ENCODE measurements around the gene MRPL24.
A peak's percentile ranks its signal among the peaks of the same experiment; 100 is the strongest.

Gene MRPL24

GRCh38 chr1:156738407-156738806, 2.5 kb downstream of the MRPL24 start:
- DNase-seq (ENCODE audit: extremely low spot score): no peak
- TF ChIP-seq SUZ12 (IDR thresholded peaks at IDR 0.05) (no peak), PKNOX1 (IDR thresholded peaks at IDR 0.05) (no peak), FOXM1 (IDR thresholded peaks at IDR 0.05; ENCODE audit: borderline replicate concordance) (no peak), LEF1 (IDR thresholded peaks at IDR 0.05; ENCODE audit: borderline replicate concordance) (no peak), BHLHE40 (IDR thresholded peaks at IDR 0.05; ENCODE audit: borderline replicate concordance) (no peak), TARDBP (IDR thresholded peaks at IDR 0.05) (no peak)
- POLR2A ChIA-PET: interaction anchor here (3.5 to 3.9 kb wide), 2 partner anchors 9 to 29 kb away, joined by 103 to 123 read pairs; partner anchors contain the start of genes ISG20L2, METTL25B and PRCC
- CTCF ChIA-PET: interaction anchor here (0.8 to 1.1 kb wide), 3 partner anchors 12 to 122 kb away, joined by 3 to 4 read pairs (median 4); no protein-coding TSS in a partner anchor

GRCh38 chr1:156733989-156734584, 6.8 kb downstream of the MRPL24 start:
- POLR2A ChIA-PET: interaction anchor here (1.0 kb wide), 2 partner anchors 45 to 69 kb away, joined by 3 to 4 read pairs; no protein-coding TSS in a partner anchor
- DNase-seq (ENCODE audit: extremely low spot score): no peak

GRCh38 chr1:156728599-156729462, 12.1 kb downstream of the MRPL24 start, which contains the start of gene ISG20L2:
TSS of gene ISG20L2 (minus strand) at chr1:156728766. CDS start at chr1:156727652, 1,114 bp downstream.
- POLR2A ChIA-PET: interaction anchor here (0.6 to 7.4 kb wide), 54 partner anchors 8 to 228 kb away, joined by 3 to 137 read pairs (median 5); partner anchors contain the start of genes CRABP2, HAPLN2, HDGF and INSRR
- CTCF ChIA-PET: interaction anchor here (0.9 to 5.2 kb wide), 7 partner anchors 9 to 132 kb away, joined by 3 to 335 read pairs (median 5); partner anchors contain the start of genes CRABP2, INSRR and NTRK1
- peak; percentile 94 for DNase-seq (ENCODE audit: extremely low spot score)
- TF ChIP-seq BHLHE40 (IDR thresholded peaks at IDR 0.05; ENCODE audit: borderline replicate concordance) (no peak), FOXA1 (IDR thresholded peaks at IDR 0.05) (no peak), ZNF384 (IDR thresholded peaks at IDR 0.05) (no peak), ARNT (IDR thresholded peaks at IDR 0.05) (no peak), HDGF (IDR thresholded peaks at IDR 0.05; ENCODE audit: borderline replicate concordance) (no peak), CTBP1 (IDR thresholded peaks at IDR 0.05; ENCODE audit: borderline replicate concordance) (no peak), SUZ12 (IDR thresholded peaks at IDR 0.05) (no peak), SP1 (IDR thresholded peaks at IDR 0.05) (no peak), PKNOX1 (IDR thresholded peaks at IDR 0.05) (peak; percentile 13; the same call in 1 of the 2 replicates), LEF1 (IDR thresholded peaks at IDR 0.05; ENCODE audit: borderline replicate concordance) (no peak), L3MBTL2 (conservative IDR thresholded peaks at IDR 0.05) (peak; percentile 44), NFRKB (IDR thresholded peaks at IDR 0.05) (no peak), FOXK2 (IDR thresholded peaks at IDR 0.05) (no peak), TARDBP (IDR thresholded peaks at IDR 0.05) (peak; percentile 83), ELF4 (IDR thresholded peaks at IDR 0.05) (no peak), FOXM1 (IDR thresholded peaks at IDR 0.05; ENCODE audit: borderline replicate concordance) (no peak)

More at GRCh38 chr1:156733989-156734584, 6.8 kb downstream of the MRPL24 start:
- CTCF ChIA-PET: no interaction called here
- TF ChIP-seq FOXA1 (IDR thresholded peaks at IDR 0.05) (no peak), SUZ12 (IDR thresholded peaks at IDR 0.05) (no peak), FOXM1 (IDR thresholded peaks at IDR 0.05; ENCODE audit: borderline replicate concordance) (no peak), NFRKB (IDR thresholded peaks at IDR 0.05) (no peak), ELF4 (IDR thresholded peaks at IDR 0.05) (no peak)

GRCh38 chr1:156727926-156728598, 12.8 kb downstream of the MRPL24 start, which contains the start of gene METTL25B:
TSS of gene METTL25B (plus strand) at chr1:156728469. CDS start at chr1:156729105, 636 bp downstream.
- ChIA-PET CTCF (interaction anchor here (0.6 to 5.2 kb wide), 11 partner anchors 8 to 162 kb away, joined by 3 to 335 read pairs (median 11); partner anchors contain the start of genes CRABP2, INSRR and NTRK1), POLR2A (interaction anchor here (0.6 to 7.4 kb wide), 51 partner anchors 9 to 227 kb away, joined by 3 to 137 read pairs (median 5); partner anchors contain the start of genes CRABP2, HAPLN2, HDGF and INSRR)
- TF ChIP-seq ELF4 (IDR thresholded peaks at IDR 0.05) (peak; percentile 57; the same call in 1 of the 2 replicates), ARNT (IDR thresholded peaks at IDR 0.05) (no peak), L3MBTL2 (conservative IDR thresholded peaks at IDR 0.05) (peak; percentile 58)
- DNase-seq (ENCODE audit: extremely low spot score): peak; percentile 85

GRCh38 chr1:156727492-156727891, 13.4 kb downstream of the MRPL24 start:
- CTCF ChIA-PET: interaction anchor here (1.0 to 5.2 kb wide), 13 partner anchors 16 to 163 kb away, joined by 3 to 335 read pairs (median 19); partner anchors contain the start of genes CRABP2, HDGF, INSRR and NTRK1
- DNase-seq (ENCODE audit: extremely low spot score): no peak
- POLR2A ChIA-PET: interaction anchor here (0.8 to 7.4 kb wide), 23 partner anchors 12 to 172 kb away, joined by 3 to 137 read pairs (median 9); partner anchors contain the start of genes CRABP2, HDGF, INSRR and MRPL24
- no peak for TF ChIP-seq CTBP1 (IDR thresholded peaks at IDR 0.05; ENCODE audit: borderline replicate concordance)
- no peak for TF ChIP-seq L3MBTL2 (conservative IDR thresholded peaks at IDR 0.05)
- TF ChIP-seq FOXA1 (IDR thresholded peaks at IDR 0.05): no peak
- no peak for TF ChIP-seq ELF4 (IDR thresholded peaks at IDR 0.05)
- TF ChIP-seq BHLHE40 (IDR thresholded peaks at IDR 0.05; ENCODE audit: borderline replicate concordance): no peak
- TF ChIP-seq HDGF (IDR thresholded peaks at IDR 0.05; ENCODE audit: borderline replicate concordance): no peak
- no peak for TF ChIP-seq SUZ12 (IDR thresholded peaks at IDR 0.05)
- TF ChIP-seq FOXK2 (IDR thresholded peaks at IDR 0.05): no peak
